CD4-positive, alpha-beta T cell treated with Interleukin-15 for 1 hour (primary cell): ENCODE measurements around the gene KCP.
A peak's percentile ranks its signal among the peaks of the same experiment; 100 is the strongest.

Experiments used
- DNase-seq: peaks from one replicate; pipeline ENCODE4 v3.0.0-alpha.2; 2020

Gene KCP

DNA sequence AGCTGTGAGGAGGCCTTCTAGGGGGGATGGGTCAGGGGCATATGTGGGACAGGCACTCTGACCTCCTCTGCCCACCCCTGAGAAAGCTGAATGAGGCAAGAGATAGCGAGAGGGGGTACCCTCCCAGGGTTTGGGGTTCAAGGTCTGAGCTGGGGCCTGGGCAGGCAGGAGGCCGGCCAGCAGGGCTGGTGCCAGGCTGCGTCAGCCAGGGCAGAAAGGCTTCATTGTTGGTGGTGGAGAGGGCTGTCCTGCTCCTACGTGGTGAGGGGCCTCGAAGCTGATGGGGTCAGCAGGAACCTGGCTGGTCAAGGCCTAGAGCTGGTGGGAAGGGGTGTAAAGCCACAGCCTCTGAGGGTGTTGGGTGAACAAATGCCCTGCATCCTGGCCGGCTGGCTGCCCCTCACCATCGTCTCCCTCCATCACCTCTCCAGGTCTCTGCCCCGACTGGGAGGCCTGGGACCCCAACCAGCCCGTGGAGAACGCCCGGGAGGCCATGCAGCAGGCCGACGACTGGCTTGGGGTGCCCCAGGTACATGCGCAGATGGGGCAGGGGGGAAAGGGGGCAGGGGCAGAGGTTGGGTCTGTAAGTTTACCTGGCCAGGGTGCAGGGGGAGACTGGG, 73.7 kb downstream of the KCP start:
- DNase-seq, result no peak

DNA sequence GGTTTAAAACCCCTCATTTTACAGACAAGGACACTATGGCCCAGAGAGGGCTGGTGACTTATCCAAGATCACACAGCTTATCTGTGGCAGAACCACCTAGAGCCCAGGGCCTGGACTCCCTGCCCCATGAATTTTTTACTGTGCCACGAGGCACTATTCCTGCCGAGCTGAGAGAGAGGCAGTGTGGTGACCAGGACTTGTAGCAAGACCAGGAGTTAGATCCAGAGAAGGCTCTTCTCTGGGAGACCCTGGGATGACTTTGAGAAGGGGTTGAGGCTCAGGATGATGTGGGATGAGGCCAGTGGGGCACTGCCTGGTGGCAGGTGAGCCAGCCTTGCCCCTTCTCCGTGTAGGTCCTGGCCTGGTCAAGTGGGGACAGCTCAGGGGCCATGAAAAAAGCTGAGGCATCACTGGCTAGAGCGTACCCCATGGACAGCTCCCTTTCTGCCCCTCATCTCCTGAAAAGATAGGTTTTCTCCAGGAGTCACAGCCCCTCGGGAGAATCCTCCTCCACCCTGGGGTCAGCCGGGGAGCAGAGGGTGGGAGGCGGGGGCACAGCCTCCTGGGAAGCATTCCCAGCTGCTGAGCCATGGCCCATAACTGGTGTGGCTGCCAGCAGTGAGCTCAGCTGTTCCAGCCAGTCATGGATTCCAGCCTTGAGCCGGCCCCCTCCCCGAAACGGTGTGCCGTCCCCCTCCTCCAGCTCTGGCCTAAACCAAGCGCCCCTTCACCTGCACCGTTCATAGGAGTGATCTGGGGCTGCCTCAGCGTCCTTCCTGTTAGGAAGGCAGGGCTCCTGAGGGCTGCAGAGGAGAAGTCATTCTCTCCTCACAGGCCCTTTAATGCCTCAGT, 74.5 kb downstream of the KCP start:
- DNase-seq, result no peak

DNA sequence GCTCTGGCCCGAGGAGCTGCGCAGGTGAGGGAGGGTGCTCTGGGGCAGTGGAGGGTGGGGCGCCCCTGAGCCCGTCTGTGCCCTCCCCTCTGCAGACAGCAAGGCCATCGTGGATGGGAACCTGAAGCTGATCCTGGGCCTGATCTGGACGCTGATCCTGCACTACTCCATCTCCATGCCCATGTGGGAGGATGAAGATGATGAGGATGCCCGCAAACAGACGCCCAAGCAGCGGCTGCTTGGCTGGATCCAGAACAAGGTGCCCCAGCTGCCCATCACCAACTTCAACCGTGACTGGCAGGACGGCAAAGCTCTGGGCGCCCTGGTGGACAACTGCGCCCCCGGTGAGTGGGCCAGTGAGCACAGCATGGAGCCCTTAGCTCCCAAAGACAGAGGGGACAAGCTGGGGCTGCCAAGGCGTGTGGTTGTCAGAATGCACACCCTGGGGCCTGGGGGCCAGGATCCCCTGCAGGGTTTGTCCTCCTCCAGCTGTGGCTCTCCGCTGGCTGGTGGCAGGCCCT, 75.2 kb downstream of the KCP start:
- no peak for DNase-seq

DNA sequence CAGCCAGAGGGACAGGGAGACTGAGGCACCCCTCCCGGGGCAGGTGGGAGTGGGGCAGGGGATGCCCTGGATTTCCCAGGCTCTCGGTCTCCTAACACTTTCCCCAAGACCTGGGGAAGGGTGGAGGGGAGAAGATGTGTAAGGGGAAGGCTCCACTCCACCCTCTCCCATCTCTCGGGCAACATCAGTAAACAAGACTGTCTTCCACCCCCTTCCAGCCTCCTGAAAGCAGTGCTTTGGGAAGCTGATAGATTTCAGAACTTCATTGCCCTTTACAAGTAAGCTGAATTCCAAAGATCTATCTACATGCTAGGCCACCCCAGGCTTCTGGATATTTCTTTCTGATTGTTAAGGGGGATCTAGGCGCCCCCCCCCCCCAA, 76.6 kb downstream of the KCP start:
- no peak for DNase-seq

DNA sequence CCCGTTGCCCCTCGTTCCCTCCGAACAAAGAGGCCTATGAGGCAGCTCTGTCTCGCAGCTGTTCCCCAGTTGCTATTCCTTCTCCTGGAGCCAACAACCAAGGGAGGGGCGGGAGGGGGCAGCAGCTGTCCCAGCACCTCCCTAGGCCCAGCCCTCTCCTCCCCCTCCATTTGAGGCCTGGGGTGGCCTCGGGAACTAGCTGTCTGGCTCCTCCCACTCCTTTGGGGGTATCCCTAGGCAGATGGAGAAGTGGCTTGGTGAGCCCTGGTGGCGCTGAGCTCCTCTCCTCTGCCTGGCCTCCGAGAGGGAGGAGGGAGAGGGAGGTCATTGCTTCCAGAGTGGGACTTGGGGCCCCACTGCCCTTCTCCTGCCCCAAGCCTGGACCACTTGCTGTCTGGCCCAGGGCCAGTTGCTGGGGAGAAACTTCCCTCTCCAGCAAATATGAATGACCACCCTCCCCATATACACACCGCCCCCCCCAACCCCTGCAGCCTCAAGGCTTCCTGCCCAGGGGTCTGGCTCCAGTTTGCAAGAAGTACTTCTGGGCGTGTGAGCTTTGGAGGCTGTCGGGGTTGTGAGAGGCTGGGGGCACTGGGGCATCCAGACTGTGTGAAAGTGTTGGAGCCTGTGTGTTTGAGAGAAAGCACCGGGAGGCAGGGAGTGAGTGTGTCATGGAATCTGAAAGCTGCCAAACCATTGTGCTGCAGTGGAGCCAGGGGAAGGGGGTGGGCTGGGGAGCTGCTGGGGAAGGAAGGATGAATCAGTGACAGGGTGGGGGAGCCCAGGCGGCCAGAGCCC, 77.2 kb downstream of the KCP start:
- no peak for DNase-seq

DNA sequence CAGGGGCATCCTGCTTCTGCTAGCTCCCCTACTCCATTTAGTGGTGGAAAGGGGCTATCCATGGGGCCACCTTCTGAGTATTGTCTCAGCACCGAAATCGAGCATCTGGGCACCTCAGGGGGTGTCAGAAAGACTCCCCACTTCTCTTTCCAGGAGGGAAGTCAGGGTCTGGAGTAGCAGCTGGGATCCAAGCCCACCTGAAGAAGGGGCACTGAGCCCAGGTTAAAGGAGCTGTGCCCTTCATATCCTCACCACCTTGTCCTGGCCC, 77.7 kb downstream of the KCP start:
- DNase-seq, result no peak

DNA sequence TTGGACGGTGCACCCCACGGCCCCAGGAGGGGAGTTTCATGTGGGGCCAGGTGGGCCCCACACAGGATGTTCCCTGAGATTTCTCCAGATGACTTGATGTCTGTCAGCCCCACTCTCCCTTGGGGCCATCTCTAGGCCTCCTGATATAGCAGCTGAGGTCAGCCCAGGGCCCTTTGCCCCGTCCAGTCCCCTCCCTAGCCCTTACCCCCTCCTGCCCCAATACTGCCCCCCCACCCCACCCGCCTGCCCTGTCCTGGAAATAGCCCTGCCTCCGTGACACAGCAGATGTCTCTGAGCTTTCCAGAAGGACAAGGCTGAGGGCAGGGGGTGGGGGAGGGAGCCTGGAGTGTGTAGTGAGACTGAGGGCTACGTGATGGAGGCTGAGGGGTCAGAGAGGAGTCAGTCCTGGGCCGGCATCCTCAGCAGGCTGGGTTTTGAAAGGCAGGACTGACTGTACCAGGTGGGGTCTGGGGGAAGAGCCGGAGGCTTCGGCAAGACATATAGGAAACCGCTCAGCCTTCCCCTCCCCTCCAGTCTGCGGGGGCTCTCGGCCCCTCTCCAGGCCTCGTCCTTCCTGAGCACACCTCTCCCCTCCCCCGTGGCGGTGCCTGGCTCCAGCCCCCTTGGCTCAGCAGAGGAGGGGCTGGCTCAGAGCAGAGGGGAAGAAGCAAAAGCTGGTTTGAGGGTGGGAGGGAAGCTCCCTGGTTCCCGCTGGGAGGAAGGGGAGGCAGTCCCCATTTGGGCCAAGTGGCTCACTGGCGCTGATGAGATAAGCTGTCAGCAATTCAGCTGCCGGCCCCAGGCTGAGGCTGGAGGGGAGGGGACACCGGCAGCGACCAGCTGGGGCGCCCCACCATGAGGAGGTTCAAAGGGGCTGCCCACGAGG, 78.3 kb downstream of the KCP start:
- DNase-seq, result no peak

DNA sequence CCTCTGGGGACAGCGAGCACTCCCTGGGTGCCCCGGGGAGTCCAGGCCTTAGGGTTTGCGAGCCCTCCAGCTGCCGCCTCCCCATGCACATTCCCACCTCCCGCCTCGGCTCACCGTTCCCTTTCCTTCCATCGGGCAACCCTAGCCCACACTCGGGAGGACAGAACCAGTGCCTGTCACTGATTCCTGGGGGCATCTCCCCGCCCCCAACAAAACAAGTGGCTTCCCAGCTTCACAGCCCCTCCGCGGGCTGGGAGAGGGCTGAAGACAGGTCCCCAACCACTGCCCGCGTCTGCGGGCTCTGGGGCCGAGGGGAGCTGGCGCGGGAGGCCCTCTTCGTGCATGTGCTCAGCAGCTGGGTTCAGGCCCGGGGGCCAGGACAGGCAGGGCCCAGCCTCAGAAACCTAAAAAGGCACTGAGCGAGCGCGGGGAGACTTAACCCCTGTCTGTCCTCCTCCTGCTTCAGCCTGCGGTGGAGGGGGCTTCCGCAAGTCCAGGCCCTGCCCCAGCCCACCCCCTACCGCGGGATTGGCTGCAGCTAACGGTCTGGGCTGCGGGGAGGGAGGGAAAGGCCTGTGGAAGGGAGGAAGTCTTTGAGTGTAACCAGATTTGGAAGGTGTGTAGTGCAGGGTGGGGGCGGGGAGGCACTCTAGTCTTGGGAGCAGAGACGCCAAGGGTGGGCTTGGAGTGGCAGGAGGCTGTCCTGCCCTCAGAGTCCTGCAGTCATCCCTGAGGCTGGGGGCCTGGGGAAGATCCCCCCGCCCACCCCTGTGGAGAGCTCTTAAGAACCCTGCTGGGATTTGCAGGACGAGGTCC, 79.1 kb downstream of the KCP start:
- no peak for DNase-seq

DNA sequence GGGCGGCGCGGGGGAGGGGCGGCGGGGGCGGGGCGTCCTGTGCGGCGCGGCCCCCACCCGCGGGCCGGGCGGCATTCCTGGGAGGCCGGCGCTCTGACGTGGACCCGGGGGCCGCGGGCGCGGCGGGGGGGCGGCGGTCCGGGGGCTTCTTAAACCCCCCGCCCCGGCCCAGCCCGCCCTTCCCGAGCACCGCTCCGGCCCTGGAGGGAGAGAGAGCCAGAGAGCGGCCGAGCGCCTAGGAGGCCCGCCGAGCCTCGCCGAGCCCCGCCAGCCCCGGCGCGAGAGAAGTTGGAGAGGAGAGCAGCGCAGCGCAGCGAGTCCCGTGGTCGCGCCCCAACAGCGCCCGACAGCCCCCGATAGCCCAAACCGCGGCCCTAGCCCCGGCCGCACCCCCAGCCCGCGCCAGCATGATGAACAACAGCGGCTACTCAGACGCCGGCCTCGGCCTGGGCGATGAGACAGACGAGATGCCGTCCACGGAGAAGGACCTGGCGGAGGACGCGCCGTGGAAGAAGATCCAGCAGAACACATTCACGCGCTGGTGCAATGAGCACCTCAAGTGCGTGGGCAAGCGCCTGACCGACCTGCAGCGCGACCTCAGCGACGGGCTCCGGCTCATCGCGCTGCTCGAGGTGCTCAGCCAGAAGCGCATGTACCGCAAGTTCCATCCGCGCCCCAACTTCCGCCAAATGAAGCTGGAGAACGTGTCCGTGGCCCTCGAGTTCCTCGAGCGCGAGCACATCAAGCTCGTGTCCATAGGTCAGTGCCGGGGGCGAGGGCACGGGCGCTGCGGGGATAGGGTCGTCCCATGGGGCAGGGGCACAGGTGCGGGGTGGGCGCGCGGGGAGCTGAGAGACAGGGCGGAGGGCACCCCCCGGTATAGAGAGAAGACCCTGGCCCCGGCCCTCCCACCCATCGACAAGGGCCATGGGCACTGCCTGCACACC, 80.0 kb downstream of the KCP start, which contains the start of gene FLNC:
Gene FLNC (plus strand): TSS at position 176 of the 947 bp plus-strand sequence. CDS start 232 bp downstream, at position 408.
- DNase-seq, result peak; percentile 35

DNA sequence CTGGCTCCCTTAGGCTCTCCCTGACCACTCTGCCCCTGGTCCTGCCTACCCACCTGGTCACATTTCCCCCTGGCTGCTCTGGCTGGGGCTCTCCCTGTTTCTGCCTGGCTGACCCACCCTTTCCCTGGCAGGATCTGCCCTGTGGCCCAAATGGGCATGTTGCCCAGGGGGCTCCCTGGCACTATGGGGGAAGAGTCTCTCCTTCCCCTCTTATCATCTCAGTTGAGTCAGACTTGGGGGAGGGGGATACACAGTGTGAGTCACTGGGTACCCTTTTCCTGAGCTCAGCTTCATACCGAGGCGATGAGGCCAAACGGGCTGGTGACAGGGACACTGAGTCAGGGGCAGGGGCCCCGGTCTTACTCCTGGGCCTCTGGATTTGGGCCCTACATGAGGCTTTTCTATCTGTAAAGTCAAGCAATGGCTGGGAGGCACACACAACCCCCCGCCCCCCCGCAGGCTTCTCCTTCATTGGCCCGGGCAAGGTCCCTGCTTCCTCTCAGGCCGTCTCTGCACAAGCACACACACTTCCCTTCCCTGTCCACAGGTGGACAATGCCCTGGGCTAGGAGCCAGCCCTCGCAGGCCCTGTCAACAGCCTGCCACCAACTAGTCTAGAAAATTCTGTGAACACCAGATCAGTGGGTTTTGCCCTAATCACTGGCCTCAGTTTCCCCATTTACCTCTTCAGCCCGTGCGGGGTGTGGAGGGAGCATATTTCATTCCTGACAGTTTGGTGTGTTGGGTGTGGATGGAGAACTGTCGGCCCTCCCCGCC, 80.9 kb downstream of the KCP start:
- no peak for DNase-seq

DNA sequence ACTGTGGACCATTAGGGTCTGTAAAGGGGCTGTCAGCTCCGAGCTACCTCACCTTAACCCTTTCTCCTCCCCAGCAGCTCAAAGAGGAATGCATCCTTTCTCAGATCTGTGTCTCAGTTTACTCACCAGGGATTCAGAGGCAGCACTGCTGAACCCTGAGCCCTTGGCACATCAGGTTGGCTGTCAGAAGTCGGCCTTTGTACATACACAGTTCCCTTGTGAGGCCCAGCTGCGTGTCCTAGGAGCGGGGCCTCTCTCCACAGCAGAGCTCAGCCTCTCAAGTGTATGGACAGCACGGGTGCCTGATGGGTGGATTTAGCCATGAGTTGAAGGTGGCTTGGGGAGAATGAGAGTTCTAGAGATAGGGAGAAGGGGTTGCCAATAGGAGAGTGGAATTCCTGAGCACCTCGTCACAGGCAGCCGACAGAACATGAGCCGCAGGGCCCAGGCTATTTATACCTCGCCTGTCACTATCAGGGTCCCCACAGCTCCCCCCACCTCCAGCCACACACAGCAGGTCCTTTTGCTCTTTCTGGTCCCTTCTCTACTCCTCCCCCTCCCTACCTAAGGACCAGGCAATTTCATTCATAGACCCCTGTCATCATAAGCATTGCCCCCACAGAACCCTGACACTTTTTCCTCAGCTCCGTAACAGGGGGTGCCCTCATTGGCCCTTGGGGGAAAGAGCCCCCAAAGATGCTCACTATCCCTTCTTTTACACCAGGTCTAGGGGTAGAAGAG, 82.4 kb downstream of the KCP start:
- no peak for DNase-seq

DNA sequence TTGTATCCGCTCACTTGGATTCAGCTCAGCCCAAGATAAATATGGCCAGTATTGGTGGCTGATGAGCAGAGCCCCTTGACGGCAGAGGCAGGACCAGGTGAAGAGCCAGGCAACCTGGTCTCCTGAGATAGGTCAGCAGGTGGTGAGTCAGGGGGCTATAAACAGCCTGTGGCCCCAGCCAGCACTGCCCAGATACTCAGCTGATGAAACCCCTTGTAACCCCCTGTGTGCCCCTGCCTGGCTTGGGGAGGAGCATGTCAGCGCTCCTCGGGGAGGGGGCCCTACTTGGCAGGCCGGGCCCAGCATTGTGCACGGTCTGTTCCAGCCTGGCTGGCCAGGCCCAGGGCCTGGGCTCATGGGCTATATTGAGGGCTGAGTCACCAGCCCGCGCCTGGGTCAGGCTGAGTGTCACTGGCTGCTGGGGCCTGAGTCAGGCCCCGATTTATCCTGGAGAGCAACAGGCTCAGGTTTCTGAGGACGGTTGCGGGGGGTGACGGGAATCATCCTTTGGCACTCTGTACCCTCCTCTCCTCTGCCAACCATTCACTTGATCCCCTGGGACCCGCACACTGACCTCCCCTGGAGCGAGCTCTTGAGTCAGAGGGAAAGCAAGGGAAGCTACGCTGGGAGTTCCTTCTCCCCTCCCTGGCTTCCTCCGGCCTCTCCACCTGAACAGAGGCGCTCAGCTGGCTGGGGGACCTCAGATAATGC, 83.1 kb downstream of the KCP start:
- DNase-seq, result no peak

DNA sequence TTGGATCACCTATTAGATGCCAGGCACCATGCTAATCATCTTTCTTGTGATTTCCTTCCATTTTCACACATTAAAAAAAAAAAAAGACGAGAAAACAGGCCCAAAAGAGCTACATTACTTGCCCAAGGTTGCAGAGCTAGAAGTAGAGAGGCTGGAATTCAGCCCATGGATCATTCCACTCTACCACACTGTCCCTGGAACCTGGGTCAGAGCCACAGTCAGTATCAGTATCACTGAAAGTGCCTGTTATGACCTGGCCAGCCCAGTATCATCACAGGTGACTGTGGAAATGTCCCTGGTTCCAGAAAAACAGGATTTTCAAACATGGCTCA, 83.6 kb downstream of the KCP start:
- DNase-seq, result no peak
